ENCODE results near the gene KCNN3.

Gene KCNN3

DNA sequence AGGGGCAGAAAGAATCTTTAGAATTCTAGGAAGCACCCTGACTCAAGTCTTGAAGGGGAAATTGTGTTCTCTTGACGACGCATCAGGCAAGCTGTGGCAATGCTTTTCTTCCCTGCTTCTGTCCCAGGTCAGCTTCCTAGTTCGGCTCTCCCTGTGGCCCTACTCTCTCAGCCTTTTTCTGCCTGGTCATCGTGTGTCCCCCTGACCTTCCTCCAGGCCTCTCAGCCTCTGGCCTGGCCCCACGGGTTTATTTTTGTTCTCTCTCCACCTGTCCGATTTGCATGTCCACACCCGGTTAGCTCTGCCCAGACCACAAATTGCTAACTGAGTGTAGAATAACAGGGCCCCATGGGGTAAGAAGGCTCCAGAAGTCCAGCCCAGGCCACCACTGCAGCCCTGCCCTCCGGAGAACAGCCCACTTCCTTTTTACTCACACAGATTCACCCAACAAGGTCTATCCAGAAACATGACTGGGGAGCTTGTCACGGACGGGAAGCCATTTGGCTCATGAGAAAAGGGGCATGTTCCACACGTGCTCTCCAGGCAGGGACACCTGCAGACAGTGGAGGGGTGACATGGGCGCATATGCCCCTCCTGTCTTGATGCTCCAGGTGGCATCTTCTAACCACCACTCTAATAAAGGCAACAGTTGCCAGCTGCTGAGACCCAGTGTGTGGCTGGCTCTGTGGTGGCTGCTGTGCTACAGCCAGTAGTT lies 9.8 kb downstream of the KCNN3 start:
- H3K36me3 ChIP-seq (ENCODE audit: insufficient read depth, low read length): no peaks in the 10 kb centered on the region
- H3K9me3 ChIP-seq (ENCODE audit: control insufficient read depth, insufficient read depth, low read length): no peaks in the 10 kb centered on the region
- H3K4me1 ChIP-seq (ENCODE audit: insufficient read depth, low read length): peaks cover 20% of the 10 kb centered on the region; the same call in 1 of the 2 replicates
- no peak overlapping the region for H3K9ac ChIP-seq (ENCODE audit: low read depth, low read length)

DNA sequence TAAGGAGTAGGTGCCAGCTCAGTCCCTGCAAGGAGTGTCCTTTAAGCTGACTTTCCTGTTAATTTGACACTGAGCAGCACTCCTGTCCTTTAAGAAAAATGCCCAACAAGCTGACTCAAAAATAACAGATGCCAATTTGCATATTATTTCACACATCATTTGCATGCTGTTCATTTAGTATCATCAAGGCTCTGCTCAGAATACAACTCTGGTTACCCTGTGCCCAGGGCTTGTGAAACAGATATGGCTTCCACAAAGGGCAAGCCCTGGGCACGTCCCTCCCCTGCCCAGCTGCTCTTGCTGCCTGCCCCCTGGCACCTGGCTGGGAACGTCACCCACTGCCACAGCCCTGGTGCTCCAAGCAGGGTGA lies 10.3 kb downstream of the KCNN3 start:
- H3K9me3 ChIP-seq (ENCODE audit: control insufficient read depth, insufficient read depth, low read length): no peaks in the 10 kb centered on the region
- no peak overlapping the region for H3K9ac ChIP-seq (ENCODE audit: low read depth, low read length)
- no peaks in the 10 kb centered on the region for H3K36me3 ChIP-seq (ENCODE audit: insufficient read depth, low read length)
- H3K4me1 ChIP-seq (ENCODE audit: insufficient read depth, low read length): peaks cover 20% of the 10 kb centered on the region; the same call in 1 of the 2 replicates

DNA sequence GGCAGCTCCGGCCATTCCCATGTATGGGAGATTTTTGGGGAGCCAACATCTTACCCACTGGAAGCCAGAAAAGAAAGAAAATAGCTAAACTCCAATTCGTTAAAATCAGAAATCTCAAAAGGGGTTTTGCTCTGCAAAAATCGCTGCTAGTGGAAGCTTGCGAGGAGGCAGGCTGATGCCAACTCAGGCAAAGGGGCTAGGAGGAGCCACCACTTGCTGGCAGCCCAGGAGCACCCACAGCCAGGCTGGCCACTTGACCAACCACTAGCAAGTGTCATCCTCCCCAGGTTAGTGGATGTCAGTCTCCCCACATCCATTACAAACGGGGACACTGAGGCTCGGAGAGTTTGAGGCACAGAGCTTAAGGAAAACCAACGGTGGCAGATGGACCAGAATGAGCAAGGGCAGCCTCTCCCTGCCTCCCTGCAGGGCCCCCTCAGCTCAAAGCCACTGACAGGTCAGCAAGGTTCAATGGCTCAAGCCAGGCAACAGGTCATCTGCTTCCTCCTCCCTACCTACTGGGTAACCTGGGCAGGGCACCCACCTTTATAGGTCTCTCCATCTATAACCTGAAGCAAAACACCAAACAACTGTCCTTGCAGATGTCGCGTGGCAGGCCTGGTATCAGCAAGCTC lies 10.8 kb downstream of the KCNN3 start:
- Histone ChIP-seq H3K4me1 (ENCODE audit: insufficient read depth, low read length) (peaks cover 20% of the 10 kb centered on the region; the same call in 1 of the 2 replicates), H3K9ac (ENCODE audit: low read depth, low read length) (no peak overlapping the region), H3K36me3 (ENCODE audit: insufficient read depth, low read length) (no peaks in the 10 kb centered on the region), H3K9me3 (ENCODE audit: control insufficient read depth, insufficient read depth, low read length) (no peaks in the 10 kb centered on the region)

DNA sequence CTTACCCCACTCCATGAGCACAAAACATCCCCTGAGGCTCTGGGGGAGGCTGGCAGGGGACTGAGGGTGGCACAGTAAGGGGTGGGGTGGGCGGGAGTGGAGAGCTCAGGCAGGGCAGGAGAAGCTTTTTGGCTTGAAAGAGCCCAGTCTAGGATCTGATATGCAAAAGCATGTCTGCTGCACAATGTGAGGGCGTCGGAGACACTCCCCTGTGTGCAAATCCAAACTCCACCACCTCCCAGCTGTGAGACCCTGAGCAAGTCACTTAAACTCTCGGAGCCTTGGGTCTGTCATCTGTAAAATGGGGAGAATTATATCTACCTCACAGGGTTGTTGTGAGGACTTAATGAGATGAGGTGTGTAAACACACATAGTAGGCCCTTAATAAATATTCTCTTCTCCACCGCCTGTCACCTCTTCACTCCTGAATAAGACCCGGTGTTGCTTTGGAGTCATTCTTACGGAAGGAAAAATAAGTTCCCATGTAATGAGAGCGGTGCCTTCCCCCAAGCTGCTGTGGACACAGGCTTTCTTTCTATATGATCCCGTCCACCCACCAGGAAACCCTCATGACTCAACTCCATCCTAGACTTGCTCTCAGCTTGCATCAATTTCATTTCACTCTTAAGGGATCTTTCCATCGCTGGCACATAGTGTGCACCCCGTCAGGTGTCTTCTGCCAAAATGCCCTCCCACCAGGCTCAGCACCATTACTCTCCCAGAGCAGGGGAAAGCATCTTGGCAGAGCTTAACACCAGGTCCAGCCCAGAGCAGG lies 12.5 kb downstream of the KCNN3 start:
- Histone ChIP-seq H3K9me3 (ENCODE audit: control insufficient read depth, insufficient read depth, low read length) (no peaks in the 10 kb centered on the region), H3K9ac (ENCODE audit: low read depth, low read length) (no peak overlapping the region), H3K36me3 (ENCODE audit: insufficient read depth, low read length) (no peaks in the 10 kb centered on the region), H3K4me1 (ENCODE audit: insufficient read depth, low read length) (peaks cover 13% of the 10 kb centered on the region; the same call in 1 of the 2 replicates)

DNA sequence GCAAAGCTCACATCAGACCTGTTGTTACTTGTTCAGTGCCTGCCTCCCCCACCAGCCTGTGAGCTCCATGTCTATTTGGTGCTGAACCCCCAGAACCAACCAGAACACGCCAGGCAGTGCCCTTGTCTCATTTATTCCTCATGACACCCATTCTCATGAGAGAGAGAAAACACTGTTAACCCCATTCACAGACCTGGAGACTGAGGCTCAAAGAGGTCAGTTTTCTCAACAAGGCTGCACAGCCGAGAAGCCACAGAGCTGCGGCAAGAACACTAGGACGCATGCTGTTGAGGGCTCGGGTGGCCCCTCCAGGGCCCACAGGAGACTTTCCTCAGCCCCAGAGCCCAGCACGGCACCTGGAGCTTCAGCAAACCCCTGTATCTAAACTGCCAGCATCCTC lies 13.1 kb downstream of the KCNN3 start:
- Histone ChIP-seq H3K9me3 (ENCODE audit: control insufficient read depth, insufficient read depth, low read length) (no peaks in the 10 kb centered on the region), H3K4me1 (ENCODE audit: insufficient read depth, low read length) (peaks cover 10% of the 10 kb centered on the region; the same call in 1 of the 2 replicates), H3K36me3 (ENCODE audit: insufficient read depth, low read length) (no peaks in the 10 kb centered on the region), H3K9ac (ENCODE audit: low read depth, low read length) (no peak overlapping the region)

DNA sequence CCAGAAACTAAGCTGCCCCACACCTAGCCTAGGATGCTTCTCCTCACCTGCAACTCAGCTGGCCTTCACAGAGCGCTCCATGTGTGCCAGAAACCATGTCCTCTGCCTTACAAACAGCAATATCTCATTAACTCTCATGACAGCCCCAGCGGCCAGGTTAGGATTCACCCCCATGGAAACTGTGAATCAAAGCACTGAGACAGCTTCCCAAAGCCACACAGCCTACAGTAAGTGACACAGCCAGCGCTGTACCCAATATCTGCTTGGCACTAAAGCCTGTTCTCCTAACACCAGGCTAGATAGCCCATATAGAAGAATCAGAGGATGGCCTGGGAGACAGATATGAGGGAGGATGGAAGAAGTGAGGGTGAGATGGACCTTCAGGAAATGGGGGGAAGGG lies 13.5 kb downstream of the KCNN3 start:
- Histone ChIP-seq H3K36me3 (ENCODE audit: insufficient read depth, low read length) (no peaks in the 10 kb centered on the region), H3K9ac (ENCODE audit: low read depth, low read length) (no peak overlapping the region), H3K9me3 (ENCODE audit: control insufficient read depth, insufficient read depth, low read length) (no peaks in the 10 kb centered on the region), H3K4me1 (ENCODE audit: insufficient read depth, low read length) (peaks cover 10% of the 10 kb centered on the region; the same call in 1 of the 2 replicates)

DNA sequence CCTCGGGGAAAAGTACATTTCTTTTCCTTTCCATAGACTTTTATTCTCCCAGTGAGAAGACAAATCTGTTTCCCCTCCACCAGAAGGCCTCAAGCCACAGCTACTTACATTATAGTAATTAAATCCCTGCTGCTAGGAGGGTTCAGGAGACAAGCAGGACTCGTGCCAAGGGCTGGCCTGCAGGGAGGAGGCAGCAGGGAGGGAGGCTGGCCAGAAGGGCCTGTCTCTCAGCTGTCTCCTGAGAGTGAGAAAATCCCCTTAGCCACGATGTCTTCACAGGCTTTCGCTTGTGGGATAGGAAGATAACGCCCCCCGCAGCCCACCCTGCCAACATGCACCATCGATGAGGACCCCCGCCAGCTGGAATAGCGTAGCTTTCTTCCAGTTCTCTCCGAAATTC lies 14.0 kb downstream of the KCNN3 start:
- H3K4me1 ChIP-seq (ENCODE audit: insufficient read depth, low read length): peaks cover 10% of the 10 kb centered on the region; the same call in 1 of the 2 replicates
- no peaks in the 10 kb centered on the region for H3K9me3 ChIP-seq (ENCODE audit: control insufficient read depth, insufficient read depth, low read length)
- no peak overlapping the region for H3K9ac ChIP-seq (ENCODE audit: low read depth, low read length)
- no peaks in the 10 kb centered on the region for H3K36me3 ChIP-seq (ENCODE audit: insufficient read depth, low read length)

DNA sequence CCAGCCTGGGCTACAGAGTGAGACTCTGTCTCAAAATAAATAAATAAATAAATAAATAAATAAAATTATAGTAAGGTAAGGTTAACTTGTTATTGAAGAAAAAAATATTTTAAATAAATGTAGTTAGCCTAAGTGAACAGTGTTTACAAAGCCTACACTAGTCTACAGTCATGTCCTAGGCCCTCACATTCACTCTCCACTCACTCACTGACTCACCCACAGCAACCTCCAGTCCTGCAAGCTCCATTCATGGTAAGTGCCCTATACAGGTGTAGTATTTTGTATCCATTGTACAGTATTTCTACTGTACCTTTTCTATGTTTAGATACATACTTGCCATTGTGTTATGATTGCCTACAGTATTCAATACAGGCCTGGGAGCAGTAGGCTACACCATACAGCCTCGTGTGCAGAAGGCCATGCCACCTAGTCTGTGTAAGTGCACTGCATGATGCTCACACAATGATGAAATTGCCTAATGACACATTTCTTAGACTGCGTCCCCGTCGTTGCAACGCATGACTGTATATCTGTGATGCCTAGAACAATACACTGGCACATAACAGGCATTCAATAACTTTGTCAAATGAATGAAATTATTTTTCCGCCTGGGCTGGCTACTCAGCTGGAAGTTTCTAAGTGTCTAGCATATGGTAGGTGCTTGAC lies 14.8 kb downstream of the KCNN3 start:
- Histone ChIP-seq H3K36me3 (ENCODE audit: insufficient read depth, low read length) (no peaks in the 10 kb centered on the region), H3K4me1 (ENCODE audit: insufficient read depth, low read length) (peaks cover 9% of the 10 kb centered on the region; the same call in 1 of the 2 replicates), H3K9ac (ENCODE audit: low read depth, low read length) (no peak overlapping the region), H3K9me3 (ENCODE audit: control insufficient read depth, insufficient read depth, low read length) (no peaks in the 10 kb centered on the region)

DNA sequence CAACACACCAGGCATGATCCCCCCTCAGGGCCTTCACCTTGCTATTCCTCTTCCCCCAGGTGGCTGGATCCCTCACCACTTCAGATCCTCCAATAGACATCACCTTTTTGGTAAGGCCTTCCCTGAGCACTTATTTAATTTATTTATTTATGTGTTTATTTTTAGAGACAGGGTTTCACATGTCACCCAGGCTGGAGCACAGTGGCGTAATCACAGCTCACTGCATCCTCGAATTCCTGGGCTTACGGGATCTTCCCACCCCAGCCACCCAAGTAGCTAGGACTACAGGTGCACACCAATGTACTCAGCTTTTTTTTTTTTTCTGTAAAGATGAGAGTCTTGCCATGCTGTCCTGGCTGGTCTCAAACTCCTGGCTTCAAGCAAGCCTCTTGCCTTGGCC lies 17.2 kb downstream of the KCNN3 start:
- H3K9me3 ChIP-seq (ENCODE audit: control insufficient read depth, insufficient read depth, low read length): no peaks in the 10 kb centered on the region
- no peak overlapping the region for H3K9ac ChIP-seq (ENCODE audit: low read depth, low read length)
- H3K36me3 ChIP-seq (ENCODE audit: insufficient read depth, low read length): no peaks in the 10 kb centered on the region
- peaks cover 11% of the 10 kb centered on the region; the same call in 1 of the 2 replicates for H3K4me1 ChIP-seq (ENCODE audit: insufficient read depth, low read length)

DNA sequence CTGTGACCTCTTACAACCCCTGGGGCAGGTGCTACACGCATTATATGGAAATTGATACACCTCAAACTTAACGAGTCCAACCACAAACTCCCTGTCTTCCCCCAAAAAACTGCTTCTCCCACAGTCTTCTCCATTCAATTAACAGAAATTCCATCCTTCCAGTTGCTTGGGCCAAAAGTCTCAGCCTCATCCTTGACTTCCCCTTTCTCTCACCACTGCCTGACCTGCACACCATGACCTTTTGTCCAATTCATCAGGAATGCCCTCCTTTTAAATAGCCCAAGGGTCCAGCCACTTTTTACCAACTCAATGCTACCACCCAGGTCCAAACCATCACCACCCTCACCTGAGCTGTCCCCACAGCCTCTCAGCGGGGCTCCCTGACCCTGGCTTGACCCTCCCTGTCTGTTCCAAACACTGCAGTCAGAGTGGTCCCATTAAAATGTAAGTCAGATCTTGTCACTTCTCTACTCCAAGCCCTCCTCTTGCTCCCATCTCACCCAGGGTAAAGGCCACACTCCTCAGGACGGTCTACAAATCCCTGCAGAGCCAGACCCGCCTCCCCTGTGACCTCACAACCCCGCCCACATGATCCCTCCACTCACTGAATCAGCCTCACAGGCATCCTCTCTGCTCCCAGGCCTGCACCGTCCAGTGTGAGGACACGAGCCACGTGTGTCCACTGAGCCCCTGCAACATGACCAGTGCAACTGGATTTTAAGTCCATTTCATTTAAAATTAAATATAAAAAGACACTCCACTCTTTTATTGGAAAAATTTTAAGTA lies 18.5 kb downstream of the KCNN3 start:
- no peaks in the 10 kb centered on the region for H3K36me3 ChIP-seq (ENCODE audit: insufficient read depth, low read length)
- H3K4me1 ChIP-seq (ENCODE audit: insufficient read depth, low read length): peaks cover 11% of the 10 kb centered on the region; the same call in 1 of the 2 replicates
- no peaks in the 10 kb centered on the region for H3K9me3 ChIP-seq (ENCODE audit: control insufficient read depth, insufficient read depth, low read length)
- H3K9ac ChIP-seq (ENCODE audit: low read depth, low read length): no peak overlapping the region

DNA sequence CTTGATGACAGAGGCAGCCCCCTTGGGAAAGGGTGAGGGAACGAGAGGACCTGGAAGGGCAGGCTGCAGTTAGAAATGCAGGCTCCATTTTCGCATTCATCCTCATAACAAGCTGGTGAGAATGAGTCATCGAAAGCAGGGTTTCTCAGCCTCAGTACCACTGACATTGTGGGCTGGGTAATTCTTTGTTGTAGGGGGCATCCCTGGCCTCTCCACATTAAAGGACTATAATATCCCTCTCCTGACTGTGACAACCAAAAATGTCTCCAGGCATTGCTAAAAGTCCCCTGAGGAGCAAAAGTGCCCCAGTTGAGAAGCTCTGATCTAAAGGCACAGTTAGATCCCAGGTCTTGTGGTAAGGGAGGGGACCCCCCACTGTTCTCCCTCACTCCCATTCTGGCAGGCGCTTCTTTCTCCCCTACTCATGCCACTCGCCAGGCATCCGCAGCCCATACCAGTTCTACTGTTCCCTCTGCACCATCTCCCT lies 20.4 kb downstream of the KCNN3 start:
- Histone ChIP-seq H3K36me3 (ENCODE audit: insufficient read depth, low read length) (no peaks in the 10 kb centered on the region), H3K9me3 (ENCODE audit: control insufficient read depth, insufficient read depth, low read length) (no peaks in the 10 kb centered on the region), H3K9ac (ENCODE audit: low read depth, low read length) (no peak overlapping the region)

DNA sequence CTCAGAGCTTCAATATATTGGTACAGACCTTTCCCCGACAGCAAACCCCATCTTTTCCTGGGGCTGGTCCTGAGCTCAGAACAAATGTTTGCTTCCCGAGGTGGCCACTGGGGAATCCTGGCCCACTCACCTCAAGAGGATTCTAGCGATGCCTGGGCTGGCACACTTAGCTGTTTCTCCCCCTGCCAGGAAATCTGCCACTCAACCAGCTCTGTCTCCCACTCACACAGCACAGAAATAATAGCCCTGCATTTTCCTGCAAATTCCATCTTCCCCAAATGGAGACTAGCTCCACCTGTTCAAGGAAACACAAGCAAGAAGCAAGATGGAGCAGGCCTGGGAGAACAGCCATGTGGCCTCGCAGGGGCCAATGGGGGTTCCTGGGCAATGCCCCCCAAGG lies 21.1 kb downstream of the KCNN3 start:
- Histone ChIP-seq H3K9ac (ENCODE audit: low read depth, low read length) (no peak overlapping the region), H3K4me1 (ENCODE audit: insufficient read depth, low read length) (peaks cover 15% of the 10 kb centered on the region), H3K9me3 (ENCODE audit: control insufficient read depth, insufficient read depth, low read length) (no peaks in the 10 kb centered on the region), H3K36me3 (ENCODE audit: insufficient read depth, low read length) (no peaks in the 10 kb centered on the region)

More for the DNA sequence above, 20.4 kb downstream of the KCNN3 start:
- peaks cover 11% of the 10 kb centered on the region; the same call in 1 of the 2 replicates for H3K4me1 ChIP-seq (ENCODE audit: insufficient read depth, low read length)

DNA sequence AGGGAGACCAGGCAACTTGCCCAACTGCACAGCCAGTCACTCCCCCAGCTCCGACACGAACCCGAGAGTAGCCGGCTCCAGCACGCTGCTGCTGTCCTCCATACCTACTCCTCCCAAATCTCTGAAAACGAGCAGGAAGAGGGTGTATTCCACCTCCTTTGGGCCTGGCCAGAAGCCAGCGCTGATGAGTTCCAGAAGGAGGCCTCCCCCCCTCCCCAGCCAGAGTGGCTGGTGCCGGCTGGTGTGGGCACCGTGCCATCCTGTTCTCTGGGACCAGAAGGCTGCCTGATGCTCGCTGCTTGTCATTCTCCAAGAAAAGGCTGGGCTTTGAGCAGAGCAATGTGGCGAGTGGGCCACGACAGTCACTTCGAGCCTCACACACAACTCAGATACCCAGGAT lies 22.2 kb downstream of the KCNN3 start:
- Histone ChIP-seq H3K36me3 (ENCODE audit: insufficient read depth, low read length) (no peaks in the 10 kb centered on the region), H3K9me3 (ENCODE audit: control insufficient read depth, insufficient read depth, low read length) (no peaks in the 10 kb centered on the region), H3K4me1 (ENCODE audit: insufficient read depth, low read length) (peaks cover 20% of the 10 kb centered on the region), H3K9ac (ENCODE audit: low read depth, low read length) (no peak overlapping the region)

All from ES-I3 (cell line).